SH-SY5Y (cell line): ENCODE results near the gene CYB5RL.

Experiments used
- GATA2 ChIP-seq: IDR thresholded peaks from 2 replicates; pipeline ENCODE4 v1.6.1; 2011; ENCODE audit warnings: mild to moderate bottlenecking, low read depth, low read length
- GATA3 ChIP-seq: IDR thresholded peaks from 2 replicates; pipeline ENCODE4 v1.6.1; 2011; ENCODE audit warnings: low read depth, mild to moderate bottlenecking, low read length, moderate library complexity

GRCh38 chr1:54215523-54215922 is 15.7 kb upstream of the CYB5RL start:
- TF ChIP-seq GATA3 (no peak), GATA2 (no peak)
